Omental fat pad (tissue), 4 donors: Measurements from ENCODE around the gene TMEM106B. TPM values are rescaled to one million over a fixed set of nuclear protein-coding genes. Genes with fewer than 3 reads are reported as not detected.

Source experiments
- ATAC-seq: fragments of 150-250 bp; one replicate; pipeline ENCODE4 v1.9.1; 2016; ENCODE audit warnings: mild to moderate bottlenecking, moderate library complexity; ENCODE audit not compliant: low FRiP score
- DNase-seq: peaks from one replicate; pipeline ENCODE4 v3.0.0-alpha.2; 2019; ENCODE audit warnings: low spot score
- CTCF ChIP-seq, 3 donors: fragments of 450-650 bp; IDR thresholded peaks; one replicate each; pipeline ENCODE4 v1.5.1; 2016 to 2017; ENCODE audit warnings: antibody characterized with exemption in 3 of 3, mild to moderate bottlenecking in 3 of 3, moderate library complexity in 2 of 3
- total RNA-seq, 4 donors: library from RNA; depleted of rRNA; stranded (reverse); fragments of >200 nt; gene quantifications; one replicate each; pipeline ENCODE4 v1.1.0, GENCODE V29; 2016

Gene TMEM106B
- total RNA-seq, 4 donors from 2014 or later = 40.4 to 65.9 (median 45.6) TPM

GRCh38 chr7:12258074-12258473, 47.0 kb downstream of the TMEM106B start:
- DNase-seq (no peak), ATAC-seq (no peak)
- no peak for TF ChIP-seq CTCF (IDR thresholded peaks at IDR 0.05)

- ATAC-seq (no peak), DNase-seq (no peak)
- TF ChIP-seq CTCF (IDR thresholded peaks at IDR 0.05) = no peak
Measured at GRCh38 chr7:12267542-12267941, 56.4 kb downstream of the TMEM106B start.

- TF ChIP-seq CTCF (IDR thresholded peaks at IDR 0.05) = no peak
- no peak for ATAC-seq
- DNase-seq = no peak
Measured at GRCh38 chr7:12269100-12269895, 58.2 kb downstream of the TMEM106B start.

GRCh38 chr7:12281038-12281437, 69.9 kb downstream of the TMEM106B start:
- no peak for TF ChIP-seq CTCF (IDR thresholded peaks at IDR 0.05)
- DNase-seq = no peak
- no peak for ATAC-seq

GRCh38 chr7:12287901-12288300, 76.8 kb downstream of the TMEM106B start:
- no peak for DNase-seq
- ATAC-seq = no peak
- no peak for TF ChIP-seq CTCF (IDR thresholded peaks at IDR 0.05)

GRCh38 chr7:12289996-12290395, 78.9 kb downstream of the TMEM106B start:
- TF ChIP-seq CTCF (IDR thresholded peaks at IDR 0.05) = no peak

GRCh38 chr7:12290761-12291160, 79.7 kb downstream of the TMEM106B start:
- no peak for TF ChIP-seq CTCF (IDR thresholded peaks at IDR 0.05)
- DNase-seq = no peak
- ATAC-seq = no peak

More at GRCh38 chr7:12289996-12290395, 78.9 kb downstream of the TMEM106B start:
- no peak for DNase-seq
- ATAC-seq = no peak
